ENCODE results near the gene NDUFA7. TPM values are rescaled to one million over a fixed set of nuclear protein-coding genes. Genes with fewer than 3 reads are reported as not detected.
A peak's percentile ranks its signal among the peaks of the same experiment; 100 is the strongest.

Gene NDUFA7
- total and polyA plus RNA-seq, 2 of the 13 experiments (the other 11 are each of a cell fraction or from before 2014, with no cell fraction given) = 64.5 to 71.5 TPM

GRCh38 chr19:8307965-8308866 is 13.0 kb downstream of the NDUFA7 start, which contains the start of gene CD320 (continued):
- TF ChIP-seq SP5 (CRISPR knock-in tag; IDR thresholded peaks at IDR 0.05; ENCODE audit: borderline replicate concordance, low read depth) = peak; percentile 43; the same call in 1 of the 2 replicates
- TF ChIP-seq PAX8 (CRISPR knock-in tag; IDR thresholded peaks at IDR 0.05; ENCODE audit: borderline replicate concordance) = peak; percentile 95; the same call in 1 of the 2 replicates
- 0 out of 2 replicates have a peak, but pooled peaks have one; percentile 36 for TF ChIP-seq PHF21A (CRISPR knock-in tag; IDR thresholded peaks at IDR 0.05)
- TF ChIP-seq, protein P1, sequence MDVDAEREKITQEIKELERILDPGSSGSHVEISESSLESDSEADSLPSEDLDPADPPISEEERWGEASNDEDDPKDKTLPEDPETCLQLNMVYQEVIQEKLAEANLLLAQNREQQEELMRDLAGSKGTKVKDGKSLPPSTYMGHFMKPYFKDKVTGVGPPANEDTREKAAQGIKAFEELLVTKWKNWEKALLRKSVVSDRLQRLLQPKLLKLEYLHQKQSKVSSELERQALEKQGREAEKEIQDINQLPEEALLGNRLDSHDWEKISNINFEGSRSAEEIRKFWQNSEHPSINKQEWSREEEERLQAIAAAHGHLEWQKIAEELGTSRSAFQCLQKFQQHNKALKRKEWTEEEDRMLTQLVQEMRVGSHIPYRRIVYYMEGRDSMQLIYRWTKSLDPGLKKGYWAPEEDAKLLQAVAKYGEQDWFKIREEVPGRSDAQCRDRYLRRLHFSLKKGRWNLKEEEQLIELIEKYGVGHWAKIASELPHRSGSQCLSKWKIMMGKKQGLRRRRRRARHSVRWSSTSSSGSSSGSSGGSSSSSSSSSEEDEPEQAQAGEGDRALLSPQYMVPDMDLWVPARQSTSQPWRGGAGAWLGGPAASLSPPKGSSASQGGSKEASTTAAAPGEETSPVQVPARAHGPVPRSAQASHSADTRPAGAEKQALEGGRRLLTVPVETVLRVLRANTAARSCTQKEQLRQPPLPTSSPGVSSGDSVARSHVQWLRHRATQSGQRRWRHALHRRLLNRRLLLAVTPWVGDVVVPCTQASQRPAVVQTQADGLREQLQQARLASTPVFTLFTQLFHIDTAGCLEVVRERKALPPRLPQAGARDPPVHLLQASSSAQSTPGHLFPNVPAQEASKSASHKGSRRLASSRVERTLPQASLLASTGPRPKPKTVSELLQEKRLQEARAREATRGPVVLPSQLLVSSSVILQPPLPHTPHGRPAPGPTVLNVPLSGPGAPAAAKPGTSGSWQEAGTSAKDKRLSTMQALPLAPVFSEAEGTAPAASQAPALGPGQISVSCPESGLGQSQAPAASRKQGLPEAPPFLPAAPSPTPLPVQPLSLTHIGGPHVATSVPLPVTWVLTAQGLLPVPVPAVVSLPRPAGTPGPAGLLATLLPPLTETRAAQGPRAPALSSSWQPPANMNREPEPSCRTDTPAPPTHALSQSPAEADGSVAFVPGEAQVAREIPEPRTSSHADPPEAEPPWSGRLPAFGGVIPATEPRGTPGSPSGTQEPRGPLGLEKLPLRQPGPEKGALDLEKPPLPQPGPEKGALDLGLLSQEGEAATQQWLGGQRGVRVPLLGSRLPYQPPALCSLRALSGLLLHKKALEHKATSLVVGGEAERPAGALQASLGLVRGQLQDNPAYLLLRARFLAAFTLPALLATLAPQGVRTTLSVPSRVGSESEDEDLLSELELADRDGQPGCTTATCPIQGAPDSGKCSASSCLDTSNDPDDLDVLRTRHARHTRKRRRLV (CRISPR knock-in tag; IDR thresholded peaks at IDR 0.05) = no peak
- TF ChIP-seq DNMT3B (CRISPR knock-in tag; conservative IDR thresholded peaks at IDR 0.05) = no peak
- peak; percentile 71 for TF ChIP-seq HIVEP1 (CRISPR knock-in tag; IDR thresholded peaks at IDR 0.05)
- TF ChIP-seq GPBP1L1 (CRISPR knock-in tag; IDR thresholded peaks at IDR 0.05) = no peak
- TF ChIP-seq TBX3 (IDR thresholded peaks at IDR 0.05; ENCODE audit: borderline replicate concordance) = no peak
- TF ChIP-seq TBL1XR1 (IDR thresholded peaks at IDR 0.05; ENCODE audit: borderline replicate concordance, low read length, partially characterized antibody) = peak; percentile 33
- no peak for TF ChIP-seq RAD51 (IDR thresholded peaks at IDR 0.05; ENCODE audit: borderline replicate concordance)
- peak; percentile 99 for TF ChIP-seq FOXC1 (CRISPR knock-in tag; IDR thresholded peaks at IDR 0.05; ENCODE audit: borderline replicate concordance)
- TF ChIP-seq, protein P2, sequence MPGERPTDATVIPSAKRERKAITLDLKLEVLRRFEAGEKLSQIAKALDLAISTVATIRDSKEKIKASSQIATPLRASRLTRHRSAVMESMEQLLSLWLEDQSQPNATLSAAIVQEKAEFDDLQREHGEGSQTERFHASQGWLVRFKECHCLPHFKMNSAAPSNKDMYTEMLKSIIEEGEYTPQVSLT (CRISPR knock-in tag; IDR thresholded peaks at IDR 0.05; ENCODE audit: borderline replicate concordance, low read depth) = no peak
- peak; percentile 87; the same call in 1 of the 2 replicates for TF ChIP-seq ZNF441 (CRISPR knock-in tag; IDR thresholded peaks at IDR 0.05; ENCODE audit: borderline replicate concordance)
- TF ChIP-seq ZFYVE20 (CRISPR knock-in tag; IDR thresholded peaks at IDR 0.05; ENCODE audit: borderline replicate concordance, low read depth) = peak; percentile 90; the same call in 1 of the 2 replicates
- peak; percentile 92; the same call in 1 of the 2 replicates for TF ChIP-seq SRY (CRISPR knock-in tag; IDR thresholded peaks at IDR 0.05)
- TF ChIP-seq SOX13 (IDR thresholded peaks at IDR 0.05) = no peak
- TF ChIP-seq SOX13 (CRISPR knock-in tag; conservative IDR thresholded peaks at IDR 0.05 in 1 of 2, IDR thresholded peaks at IDR 0.05 in 1 of 2) = no peak
- peak; percentile 100 for TF ChIP-seq GZF1 (CRISPR knock-in tag; IDR thresholded peaks at IDR 0.05)
- TF ChIP-seq, protein P3, sequence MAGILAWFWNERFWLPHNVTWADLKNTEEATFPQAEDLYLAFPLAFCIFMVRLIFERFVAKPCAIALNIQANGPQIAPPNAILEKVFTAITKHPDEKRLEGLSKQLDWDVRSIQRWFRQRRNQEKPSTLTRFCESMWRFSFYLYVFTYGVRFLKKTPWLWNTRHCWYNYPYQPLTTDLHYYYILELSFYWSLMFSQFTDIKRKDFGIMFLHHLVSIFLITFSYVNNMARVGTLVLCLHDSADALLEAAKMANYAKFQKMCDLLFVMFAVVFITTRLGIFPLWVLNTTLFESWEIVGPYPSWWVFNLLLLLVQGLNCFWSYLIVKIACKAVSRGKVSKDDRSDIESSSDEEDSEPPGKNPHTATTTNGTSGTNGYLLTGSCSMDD (CRISPR knock-in tag; IDR thresholded peaks at IDR 0.05) = peak; percentile 69; the same call in 1 of the 2 replicates
- TF ChIP-seq PAWR (CRISPR knock-in tag; IDR thresholded peaks at IDR 0.05; ENCODE audit: borderline replicate concordance) = no peak; the same call in none of the 2 replicates
- TF ChIP-seq STAG1 (CRISPR knock-in tag; IDR thresholded peaks at IDR 0.05) = no peak; the same call in 1 of the 2 replicates

All from HepG2 (cell line).